Activated T-cell treated with anti-CD3 and anti-CD28 coated beads, Interleukin-2, amount 50 U/mL, for 4 hours (primary cell): ENCODE data around the gene AKR7A3. TPM values are rescaled to one million over a fixed set of nuclear protein-coding genes. Genes with fewer than 3 reads are reported as not detected.
"Not testable (repeated sequence)": the region's sequence is repeated elsewhere in the genome, so short reads cannot be mapped to it uniquely, and the experiment has no call there.

Source experiments
- ATAC-seq, 2 donors: fragments of 200-7000 bp; cut with Tn5 transposase; one replicate each; pipeline ENCODE4 v1.10.0; 2021
- DNase-seq: peaks from one replicate; pipeline ENCODE4 v3.0.0-alpha.2; 2020
- H3K27me3 Mint-ChIP-seq: one replicate; pipeline ENCODE4 v1.8.0; 2021; ENCODE audit warnings: low read depth, mixed read lengths
- H3K36me3 Mint-ChIP-seq: one replicate; pipeline ENCODE4 v1.8.0; 2022; ENCODE audit warnings: mixed read lengths; ENCODE audit not compliant: insufficient read depth
- H3K4me1 Mint-ChIP-seq: one replicate; pipeline ENCODE4 v1.8.0; 2021; ENCODE audit warnings: low read depth, mixed read lengths
- H3K4me3 Mint-ChIP-seq: one replicate; pipeline ENCODE4 v1.8.0; 2021; ENCODE audit warnings: mild to moderate bottlenecking, moderate library complexity, mixed read lengths
- H3K9me3 Mint-ChIP-seq: one replicate; pipeline ENCODE4 v1.8.0; 2021; ENCODE audit warnings: mixed read lengths
- total RNA-seq, 3 donors: library from RNA; stranded (reverse); gene quantifications; one replicate each; pipeline ENCODE4 v1.2.1, GENCODE V29; 2021

The AKR7A3 gene
- total RNA-seq, 3 donors from 2014 or later, result 0.53 to 1.3 (median 1.0) TPM

DNA sequence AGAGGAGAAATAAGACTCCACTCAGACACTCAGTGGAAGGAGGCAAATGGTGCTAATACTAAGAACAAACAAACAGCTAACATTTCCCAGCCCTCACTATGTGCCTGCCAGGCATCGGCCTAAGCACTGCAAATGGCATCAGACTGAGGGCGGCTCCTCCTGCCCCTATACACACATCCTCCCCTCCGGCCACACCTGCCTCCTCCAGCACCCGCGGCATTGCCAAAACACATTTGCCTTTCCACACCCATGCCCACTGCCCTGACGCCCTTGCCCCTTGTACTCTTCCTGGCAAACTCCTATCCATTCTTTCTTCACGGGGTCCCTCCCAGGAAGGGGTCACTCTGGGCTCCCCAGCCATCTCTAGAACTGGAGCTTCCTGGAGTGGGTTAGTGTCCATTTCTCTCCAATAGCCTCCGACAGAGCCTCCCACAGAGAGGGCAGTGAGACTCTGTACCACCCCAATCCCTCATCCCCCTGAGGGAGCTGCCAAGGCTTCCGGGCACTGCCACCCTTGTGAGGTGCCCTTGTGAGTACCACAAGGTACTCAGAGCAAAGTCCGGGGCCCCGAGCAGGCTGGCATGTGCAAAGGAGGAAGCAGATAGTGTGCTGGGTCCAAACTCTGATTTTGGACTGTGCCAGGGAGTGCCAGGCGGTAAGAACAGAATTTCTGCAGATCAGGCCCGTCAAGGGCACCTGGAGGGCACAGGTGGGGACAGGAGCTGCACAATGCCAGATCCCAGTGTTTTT, 959 bp downstream of the AKR7A3 start:
- peaks cover 10% of the 10 kb centered on the region for H3K27me3 Mint-ChIP-seq
- ATAC-seq (no peak), DNase-seq (no peak)
- H3K9me3 Mint-ChIP-seq, result no peaks in the 10 kb centered on the region
- peaks cover 2% of the 10 kb centered on the region for H3K36me3 Mint-ChIP-seq
- H3K4me3 Mint-ChIP-seq, result peak overlapping the region; percentile 69
- H3K4me1 Mint-ChIP-seq, result peaks cover 8% of the 10 kb centered on the region

DNA sequence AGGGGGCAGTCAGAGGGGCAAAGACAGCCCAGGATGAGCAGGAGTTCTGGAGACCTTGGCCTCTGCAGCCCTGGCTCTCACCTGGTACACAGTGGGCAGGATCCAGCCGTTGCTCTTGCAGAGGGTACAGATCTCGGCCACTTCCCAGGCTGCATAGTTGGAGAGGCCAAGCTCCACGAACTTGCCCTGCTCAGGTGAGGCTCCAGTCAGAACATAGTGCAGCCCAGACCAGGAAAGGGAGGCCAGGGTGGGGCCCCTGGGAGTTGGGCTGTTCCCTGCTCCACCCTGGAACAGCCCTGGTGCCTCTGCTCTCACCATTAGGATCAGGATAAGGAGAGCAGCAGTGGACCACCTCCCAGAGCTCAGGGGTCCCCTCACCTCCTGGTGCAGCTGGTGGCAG, 2.8 kb downstream of the AKR7A3 start:
- not testable (repeated sequence) for H3K4me3 Mint-ChIP-seq, H3K27me3 Mint-ChIP-seq, H3K36me3 Mint-ChIP-seq, ATAC-seq, DNase-seq, H3K9me3 Mint-ChIP-seq, H3K4me1 Mint-ChIP-seq

DNA sequence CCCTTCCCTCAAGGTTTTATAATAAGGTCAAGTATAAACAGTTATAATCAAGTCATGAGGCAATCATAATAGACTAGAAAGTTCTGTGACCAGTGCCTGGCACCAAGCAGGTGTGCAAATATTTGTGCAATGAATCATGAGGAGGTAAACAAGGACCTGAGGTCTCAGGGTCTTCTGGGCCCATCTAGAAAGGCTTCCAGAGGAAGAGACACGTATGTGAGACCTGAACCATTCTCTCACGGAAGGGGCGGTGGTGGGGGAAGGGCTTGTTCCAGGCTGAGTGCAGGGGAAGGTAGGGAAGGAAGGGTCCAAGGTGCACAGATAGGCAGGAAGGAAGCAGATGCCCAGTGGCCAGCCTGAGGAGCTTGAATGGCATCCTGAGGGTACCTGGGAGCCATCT, 3.2 kb downstream of the AKR7A3 start:
- not testable (repeated sequence) for H3K4me3 Mint-ChIP-seq, H3K27me3 Mint-ChIP-seq, DNase-seq, H3K9me3 Mint-ChIP-seq, H3K36me3 Mint-ChIP-seq, ATAC-seq, H3K4me1 Mint-ChIP-seq

DNA sequence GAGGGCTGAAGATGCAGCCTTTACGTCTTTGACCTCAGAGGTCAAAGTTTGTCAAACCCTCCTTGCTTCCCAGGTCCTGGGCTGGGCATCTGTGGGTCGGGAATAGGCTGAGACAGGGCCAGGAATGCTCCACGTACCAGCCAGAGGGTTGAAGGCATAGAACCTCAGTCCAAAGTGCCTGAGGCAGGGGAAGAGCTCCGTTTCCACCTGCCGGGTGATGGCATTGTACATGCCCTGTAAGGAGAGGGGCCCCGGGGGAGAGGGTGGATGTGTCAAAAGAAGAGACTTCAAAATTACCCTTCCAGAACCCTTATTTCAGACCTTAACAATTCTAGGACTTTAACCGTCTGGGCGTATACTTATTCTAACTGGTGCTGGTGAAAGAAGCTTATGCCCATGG, 3.7 kb downstream of the AKR7A3 start:
- ATAC-seq (no peak), DNase-seq (no peak)
- H3K4me3 Mint-ChIP-seq, result no peak overlapping the region
- peaks cover 10% of the 10 kb centered on the region for H3K27me3 Mint-ChIP-seq
- H3K9me3 Mint-ChIP-seq, result no peaks in the 10 kb centered on the region
- H3K4me1 Mint-ChIP-seq, result peaks cover 8% of the 10 kb centered on the region
- peaks cover 2% of the 10 kb centered on the region for H3K36me3 Mint-ChIP-seq

DNA sequence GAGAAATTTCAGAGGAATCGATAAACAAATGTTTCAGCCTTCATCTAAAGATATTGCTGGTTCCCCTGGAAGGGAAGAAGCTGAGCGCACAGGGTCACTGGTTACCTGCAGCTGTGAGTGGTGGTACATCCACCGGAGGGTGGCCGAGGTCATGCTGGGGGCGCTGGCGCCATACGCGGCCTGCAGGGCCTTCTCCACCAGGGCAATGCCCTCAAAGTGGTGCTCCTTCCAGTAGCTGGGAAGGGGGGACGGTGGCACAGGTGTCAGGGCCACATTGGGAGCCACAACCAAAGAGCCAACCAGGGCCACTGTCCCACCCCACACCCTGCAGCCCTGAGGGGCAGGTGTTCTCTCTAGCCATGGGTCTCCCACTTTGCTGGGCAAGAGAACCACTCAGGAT, 4.7 kb downstream of the AKR7A3 start:
- ATAC-seq, result no peak
- H3K27me3 Mint-ChIP-seq, result peaks cover 5% of the 10 kb centered on the region
- no peaks in the 10 kb centered on the region for H3K9me3 Mint-ChIP-seq
- H3K4me3 Mint-ChIP-seq, result no peak overlapping the region
- H3K4me1 Mint-ChIP-seq, result peaks cover 3% of the 10 kb centered on the region
- H3K36me3 Mint-ChIP-seq, result no peaks in the 10 kb centered on the region
- DNase-seq, result no peak

DNA sequence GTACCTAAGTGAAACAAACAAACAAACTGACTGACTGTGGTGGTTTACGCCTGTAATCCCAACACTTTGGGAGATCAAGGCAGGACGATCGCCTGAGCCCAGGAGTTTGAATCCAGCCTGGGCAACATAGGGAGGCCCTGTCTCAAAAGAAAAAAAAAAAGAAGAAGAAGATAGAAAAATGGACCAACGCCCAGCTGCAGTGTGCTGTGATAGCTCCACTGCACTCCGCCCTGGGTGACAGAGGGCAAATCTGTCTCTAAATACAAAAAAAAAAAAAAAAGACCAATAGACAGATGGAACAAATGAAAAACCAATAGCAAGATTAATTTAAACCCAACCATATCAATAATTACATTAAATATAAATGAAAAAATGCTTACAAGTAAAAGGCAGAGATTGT, 13.9 kb downstream of the AKR7A3 start:
- Mint-ChIP-seq H3K9me3 (peaks cover 5% of the 10 kb centered on the region), H3K36me3 (peaks cover 1% of the 10 kb centered on the region), H3K4me3 (no peak overlapping the region), H3K4me1 (peaks cover 4% of the 10 kb centered on the region), H3K27me3 (peaks cover 24% of the 10 kb centered on the region)
- ATAC-seq, result no peak
- no peak for DNase-seq

DNA sequence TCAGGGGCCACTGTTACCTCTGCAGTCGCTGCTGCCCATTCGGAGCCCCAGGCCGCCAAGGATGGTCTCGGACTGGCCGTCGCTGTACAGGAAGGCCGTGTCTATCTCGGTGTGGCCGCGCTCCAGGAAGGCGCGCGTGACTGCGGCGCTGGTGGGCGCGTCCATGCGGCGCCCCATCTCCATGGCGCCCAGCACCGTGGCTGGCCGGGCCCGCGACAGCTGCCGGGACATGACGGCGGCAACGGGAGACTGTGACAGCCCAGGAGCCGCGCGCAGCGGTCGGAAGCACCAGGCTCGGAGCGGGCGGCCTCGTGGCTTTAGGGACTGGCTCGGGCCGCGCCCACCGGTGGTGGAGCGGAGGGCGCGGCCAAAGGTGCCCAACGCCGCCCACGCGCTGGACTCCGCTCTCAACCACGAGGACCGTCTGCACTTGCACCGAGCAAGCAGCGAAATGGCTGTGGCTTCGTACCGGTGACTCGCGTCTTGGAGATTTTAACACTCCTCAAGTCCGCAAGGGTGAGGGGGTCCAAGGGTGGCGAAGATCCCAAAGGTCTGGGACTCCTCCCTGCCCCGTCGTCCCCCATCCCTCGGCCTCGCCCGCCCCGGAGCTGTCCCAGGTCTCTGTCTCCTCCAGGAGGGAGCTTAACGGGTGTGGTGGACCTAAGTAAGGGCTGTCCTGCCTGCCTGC, 14.6 kb downstream of the AKR7A3 start:
- not testable (repeated sequence) for H3K9me3 Mint-ChIP-seq, H3K4me1 Mint-ChIP-seq, DNase-seq, H3K36me3 Mint-ChIP-seq, H3K4me3 Mint-ChIP-seq
- peaks cover 24% of the 10 kb centered on the region for H3K27me3 Mint-ChIP-seq
- peak; percentile 60 to 70 for ATAC-seq

DNA sequence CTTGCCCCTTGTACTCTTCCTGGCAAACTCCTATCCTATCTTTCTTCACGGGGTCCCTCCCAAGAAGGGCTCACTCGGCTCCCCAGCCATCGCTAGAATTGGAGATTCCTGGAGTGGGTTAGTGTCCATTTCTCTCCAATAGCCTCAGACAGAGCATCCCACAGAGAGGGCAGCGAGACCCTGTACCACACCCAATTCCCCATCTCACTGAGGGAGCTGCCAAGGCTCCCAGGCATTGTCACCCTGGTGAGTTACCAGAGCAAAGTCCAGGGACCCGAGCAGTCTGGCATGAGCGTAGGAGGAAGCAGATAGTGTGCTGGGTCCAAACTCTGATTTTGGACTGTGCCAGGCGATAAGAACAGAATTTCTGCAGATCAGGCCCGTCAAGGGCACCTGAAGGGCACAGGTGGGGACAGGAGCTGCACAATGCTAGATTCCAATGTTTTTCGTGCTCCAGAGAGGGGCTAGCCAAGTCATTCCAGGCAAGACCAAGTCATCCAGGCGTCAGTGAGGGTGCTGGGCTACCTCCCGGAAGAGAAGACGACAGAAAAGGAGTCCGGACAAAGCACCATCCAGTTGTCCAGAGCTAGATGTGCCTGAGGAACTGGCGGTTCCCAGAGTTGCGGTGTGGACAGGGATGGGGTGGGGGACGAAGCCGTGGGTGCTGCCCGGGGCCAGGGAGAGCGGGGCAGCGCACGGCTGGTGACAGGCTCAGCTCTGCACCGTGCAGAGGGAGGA, 15.3 kb downstream of the AKR7A3 start:
- Mint-ChIP-seq H3K9me3 (peaks cover 5% of the 10 kb centered on the region), H3K4me3 (no peak overlapping the region), H3K36me3 (peaks cover 1% of the 10 kb centered on the region), H3K4me1 (peaks cover 4% of the 10 kb centered on the region), H3K27me3 (peaks cover 24% of the 10 kb centered on the region)
- ATAC-seq, result peak in 1 of 2 donors; percentile 21
- no peak for DNase-seq

DNA sequence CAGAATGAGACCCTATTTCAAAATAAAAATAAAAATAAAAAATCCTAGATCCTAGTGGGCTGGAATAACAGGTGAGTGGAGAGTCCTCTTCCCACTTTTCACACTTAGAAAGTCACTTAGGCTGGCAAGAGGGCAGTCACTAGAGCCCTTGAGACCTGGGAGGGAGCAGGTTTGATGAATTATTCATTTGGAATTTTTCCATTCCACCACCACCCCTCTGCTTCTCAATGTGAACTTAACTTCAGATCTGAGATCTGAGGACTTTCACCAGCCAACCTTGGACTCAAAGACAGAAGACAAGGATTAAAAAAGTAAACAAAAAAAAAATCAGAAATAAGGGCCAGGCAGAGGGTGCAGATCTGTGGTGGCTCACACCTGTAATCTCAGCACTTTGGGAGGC, 16.5 kb downstream of the AKR7A3 start:
- H3K4me3 Mint-ChIP-seq, result no peak overlapping the region
- peaks cover 5% of the 10 kb centered on the region for H3K9me3 Mint-ChIP-seq
- ATAC-seq, result no peak
- peaks cover 24% of the 10 kb centered on the region for H3K27me3 Mint-ChIP-seq
- peaks cover 1% of the 10 kb centered on the region for H3K36me3 Mint-ChIP-seq
- peaks cover 4% of the 10 kb centered on the region for H3K4me1 Mint-ChIP-seq
- DNase-seq, result no peak

DNA sequence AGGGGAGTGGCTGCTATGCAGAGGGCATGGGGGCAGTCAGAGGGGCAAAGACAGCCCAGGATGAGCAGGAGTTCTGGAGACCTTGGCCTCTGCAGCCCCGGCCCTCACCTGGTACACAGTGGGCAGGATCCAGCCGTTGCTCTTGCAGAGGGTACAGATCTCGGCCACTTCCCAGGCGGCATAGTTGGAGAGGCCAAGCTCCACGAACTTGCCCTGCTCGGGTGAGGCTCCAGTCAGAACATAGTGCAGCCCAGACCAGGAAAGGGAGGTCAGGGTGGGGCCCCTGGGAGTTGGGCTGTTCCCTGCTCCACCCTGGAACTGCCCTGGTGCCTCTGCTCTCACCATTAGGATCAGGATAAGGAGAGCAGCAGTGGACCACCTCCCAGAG, 18.2 kb downstream of the AKR7A3 start:
- peaks cover 24% of the 10 kb centered on the region for H3K27me3 Mint-ChIP-seq
- H3K9me3 Mint-ChIP-seq, H3K4me1 Mint-ChIP-seq, DNase-seq, H3K36me3 Mint-ChIP-seq, ATAC-seq, H3K4me3 Mint-ChIP-seq: not testable (repeated sequence)

DNA sequence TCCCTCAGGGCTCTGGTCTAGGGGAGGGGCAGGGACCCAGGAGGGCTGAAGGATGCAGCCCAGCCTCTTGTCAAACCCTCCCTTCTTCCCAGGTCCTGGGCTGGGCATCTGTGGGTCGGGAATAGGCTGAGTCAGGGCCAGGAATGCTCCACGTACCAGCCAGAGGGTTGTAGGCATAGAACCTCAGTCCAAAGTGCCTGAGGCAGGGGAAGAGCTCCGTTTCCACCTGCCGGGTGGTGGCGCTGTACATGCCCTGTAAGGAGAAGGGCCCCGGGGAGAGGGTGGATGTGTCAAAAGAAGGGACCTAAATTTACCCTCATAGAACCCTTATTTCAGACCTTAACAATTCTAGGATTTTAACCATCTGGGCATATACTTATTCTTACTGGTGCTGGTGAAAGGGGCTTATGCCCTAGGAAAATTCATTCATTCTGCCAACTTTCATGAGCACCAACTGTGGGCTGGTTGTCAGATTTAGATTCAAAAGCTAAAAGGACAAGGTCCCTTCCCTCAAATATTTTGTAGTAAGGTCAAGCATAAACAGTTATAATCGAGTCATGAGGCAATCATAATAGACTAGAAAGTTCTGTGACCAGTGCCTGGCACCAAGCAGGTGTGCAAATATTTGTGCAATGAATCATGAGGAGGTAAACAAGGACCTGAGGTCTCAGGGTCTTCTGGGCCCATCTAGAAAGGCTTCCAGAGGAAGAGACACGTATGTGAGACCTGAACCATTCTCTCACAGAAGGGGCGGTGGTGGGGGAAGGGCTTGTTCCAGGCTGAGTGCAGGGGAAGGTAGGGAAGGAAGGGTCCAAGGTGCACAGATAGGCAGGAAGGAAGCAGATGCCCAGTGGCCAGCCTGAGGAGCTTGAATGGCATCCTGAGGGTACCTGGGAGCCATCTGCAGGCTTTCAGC, 18.9 kb downstream of the AKR7A3 start:
- not testable (repeated sequence) for ATAC-seq, H3K4me1 Mint-ChIP-seq, H3K36me3 Mint-ChIP-seq, DNase-seq, H3K9me3 Mint-ChIP-seq, H3K4me3 Mint-ChIP-seq
- H3K27me3 Mint-ChIP-seq, result peaks cover 24% of the 10 kb centered on the region

DNA sequence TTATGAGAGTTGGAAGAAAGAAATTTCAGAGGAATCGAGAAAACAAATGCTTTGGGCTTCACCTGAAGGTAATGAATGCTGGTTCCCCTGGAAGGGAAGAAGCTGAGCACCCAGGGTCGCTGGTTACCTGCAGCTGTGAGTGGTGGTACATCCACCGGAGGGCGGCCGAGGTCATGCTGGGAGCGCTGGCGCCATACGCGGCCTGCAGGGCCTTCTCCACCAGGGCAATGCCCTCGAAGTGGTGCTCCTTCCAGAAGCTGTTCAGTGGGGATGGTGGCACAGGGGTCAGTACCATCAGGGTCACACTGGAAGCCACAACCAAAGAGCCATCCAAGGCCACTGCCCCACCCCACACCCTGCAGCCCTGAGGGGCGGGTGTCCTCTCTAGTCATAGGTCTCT, 20.1 kb downstream of the AKR7A3 start:
- ATAC-seq (no peak), DNase-seq (no peak)
- Mint-ChIP-seq H3K36me3 (no peaks in the 10 kb centered on the region), H3K9me3 (no peaks in the 10 kb centered on the region), H3K4me1 (peaks cover 4% of the 10 kb centered on the region), H3K4me3 (no peak overlapping the region), H3K27me3 (peaks cover 19% of the 10 kb centered on the region)

DNA sequence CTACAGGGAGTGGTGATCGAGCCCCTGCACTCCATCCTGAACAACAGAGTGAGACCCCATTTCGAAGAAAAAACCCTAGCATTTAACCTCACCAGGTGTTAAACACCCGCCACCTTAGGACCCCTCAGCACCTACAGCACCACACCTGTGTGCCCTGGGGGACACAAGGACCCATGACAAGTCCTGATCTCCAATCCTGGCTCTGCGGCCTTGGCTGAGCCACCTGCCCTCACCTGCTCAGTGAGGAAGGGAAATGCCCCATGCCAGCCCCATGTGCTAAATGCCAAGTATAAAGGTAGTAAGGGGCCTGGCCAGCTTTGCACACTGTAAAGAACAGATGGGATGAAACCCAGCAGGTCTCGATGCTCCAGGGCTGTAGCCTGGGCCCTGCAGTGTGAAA, 25.8 kb downstream of the AKR7A3 start:
- Mint-ChIP-seq H3K4me3 (no peak overlapping the region), H3K36me3 (peaks cover 8% of the 10 kb centered on the region), H3K4me1 (no peaks in the 10 kb centered on the region), H3K9me3 (no peaks in the 10 kb centered on the region), H3K27me3 (no peaks in the 10 kb centered on the region)
- no peak for DNase-seq
- peak in 1 of 2 donors; percentile 7 for ATAC-seq

DNA sequence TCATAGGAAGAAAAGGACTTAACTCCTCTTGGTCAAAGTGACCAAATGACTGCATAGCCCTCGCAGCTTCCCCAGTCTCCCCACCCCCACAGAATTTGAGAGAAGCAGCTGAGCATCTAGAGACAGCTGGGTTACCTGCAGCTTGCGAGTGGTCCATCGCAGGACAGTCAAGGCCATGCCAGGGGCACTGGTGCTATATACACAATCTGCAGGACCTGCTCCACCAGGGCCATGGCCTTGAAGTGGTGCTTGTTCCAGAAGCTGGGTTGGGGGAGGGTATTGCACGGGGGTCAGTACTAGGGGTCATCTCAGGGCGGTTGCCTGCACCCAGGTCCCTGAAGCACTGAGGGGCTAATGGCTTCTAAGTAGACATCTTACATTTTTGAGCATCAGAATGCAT, 26.5 kb downstream of the AKR7A3 start:
- Mint-ChIP-seq H3K9me3 (no peaks in the 10 kb centered on the region), H3K4me3 (no peak overlapping the region), H3K27me3 (no peaks in the 10 kb centered on the region), H3K4me1 (peaks cover 5% of the 10 kb centered on the region), H3K36me3 (peaks cover 14% of the 10 kb centered on the region)
- no peak for ATAC-seq
- no peak for DNase-seq
